ENCODE measurements around the gene CEBPE.

- TF ChIP-seq CTCF (IDR thresholded peaks at IDR 0.05): no peak
- no peak for TF ChIP-seq POLR2A (IDR thresholded peaks at IDR 0.05)
Observed at GRCh38 chr14:23090254-23090636, 28.8 kb downstream of the CEBPE start.

All from body of pancreas (tissue), 4 donors.